ENCODE measurements around the gene TYMS.

- TF ChIP-seq EZH2 (IDR thresholded peaks at IDR 0.05; ENCODE audit: borderline replicate concordance, insufficient read depth, low read length, poor library complexity, severe bottlenecking) (no peak), EP300 (conservative IDR thresholded peaks at IDR 0.05; ENCODE audit: poor library complexity, severe bottlenecking) (no peak), CTCF (IDR thresholded peaks at IDR 0.05; ENCODE audit: poor library complexity, severe bottlenecking) (no peak), POLR2AphosphoS5 (IDR thresholded peaks at IDR 0.05) (no peak), RAD21 (conservative IDR thresholded peaks at IDR 0.05) (no peak), SMC3 (conservative IDR thresholded peaks at IDR 0.05; ENCODE audit: poor library complexity) (no peak)
Observed at GRCh38 chr18:627231-627630, 30.2 kb upstream of the TYMS start.
